PC-9 (cell line): Measurements from ENCODE around the gene AHCYL2.

Experiments used
- EZH2 ChIP-seq: fragments of 200-600 bp; sonication (generic); IDR thresholded peaks from 2 replicates; pipeline ENCODE4 v1.8.0; 2017; ENCODE audit warnings: antibody characterized with exemption, low read depth
- TF ChIP-seq, protein P1 (sequence below): fragments of 200-600 bp; sonication (generic); conservative IDR thresholded peaks from 2 replicates; pipeline ENCODE4 v1.6.1; 2017; ENCODE audit warnings: mixed run types, antibody characterized with exemption, mild to moderate bottlenecking, moderate library complexity

DNA sequence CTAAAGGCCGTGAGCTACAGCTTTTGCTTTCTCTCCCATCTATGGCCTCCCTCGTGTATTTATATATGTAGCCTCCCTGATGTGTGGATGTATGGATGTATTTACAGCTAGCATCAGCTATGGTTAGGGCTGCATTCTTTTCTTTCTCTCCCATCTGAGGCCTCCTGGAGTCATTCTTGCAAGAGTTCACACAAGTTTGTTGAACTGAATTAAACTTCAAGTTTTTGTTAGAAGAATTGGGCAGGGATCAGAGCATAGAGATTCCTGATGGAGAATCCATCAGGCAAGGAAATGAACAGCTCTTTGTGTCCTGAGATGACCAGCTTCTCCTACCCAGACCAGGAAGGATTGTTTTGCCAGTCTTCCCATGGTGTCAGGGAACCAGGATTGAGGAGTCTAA lies 60.3 kb downstream of the AHCYL2 start:
- TF ChIP-seq, protein P1, sequence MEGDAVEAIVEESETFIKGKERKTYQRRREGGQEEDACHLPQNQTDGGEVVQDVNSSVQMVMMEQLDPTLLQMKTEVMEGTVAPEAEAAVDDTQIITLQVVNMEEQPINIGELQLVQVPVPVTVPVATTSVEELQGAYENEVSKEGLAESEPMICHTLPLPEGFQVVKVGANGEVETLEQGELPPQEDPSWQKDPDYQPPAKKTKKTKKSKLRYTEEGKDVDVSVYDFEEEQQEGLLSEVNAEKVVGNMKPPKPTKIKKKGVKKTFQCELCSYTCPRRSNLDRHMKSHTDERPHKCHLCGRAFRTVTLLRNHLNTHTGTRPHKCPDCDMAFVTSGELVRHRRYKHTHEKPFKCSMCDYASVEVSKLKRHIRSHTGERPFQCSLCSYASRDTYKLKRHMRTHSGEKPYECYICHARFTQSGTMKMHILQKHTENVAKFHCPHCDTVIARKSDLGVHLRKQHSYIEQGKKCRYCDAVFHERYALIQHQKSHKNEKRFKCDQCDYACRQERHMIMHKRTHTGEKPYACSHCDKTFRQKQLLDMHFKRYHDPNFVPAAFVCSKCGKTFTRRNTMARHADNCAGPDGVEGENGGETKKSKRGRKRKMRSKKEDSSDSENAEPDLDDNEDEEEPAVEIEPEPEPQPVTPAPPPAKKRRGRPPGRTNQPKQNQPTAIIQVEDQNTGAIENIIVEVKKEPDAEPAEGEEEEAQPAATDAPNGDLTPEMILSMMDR, result no peak
- no peak for TF ChIP-seq EZH2
